Gastrocnemius medialis (tissue), 4 donors: ENCODE measurements around the gene ARHGEF17.

ENCODE experiments used
- CTCF ChIP-seq, 5 experiments: fragments of 450-650 bp in 3 of 5; fragments of 200-600 bp in 2 of 5; sonication (generic) in 2 of 5; IDR thresholded peaks in 4 of 5; conservative IDR thresholded peaks in 1 of 5; 1 replicate in 4 of 5; 2 replicates in 1 of 5; pipeline ENCODE4 v1.5.1; 2016 to 2019; ENCODE audit warnings: antibody characterized with exemption in 5 of 5, mild to moderate bottlenecking in 3 of 5, moderate library complexity in 3 of 5
- POLR2A ChIP-seq, 2 donors: fragments of 450-650 bp; IDR thresholded peaks; one replicate each; pipeline ENCODE4 v1.6.1; 2017; ENCODE audit warnings: antibody characterized with exemption in 2 of 2, mild to moderate bottlenecking in 2 of 2, moderate library complexity in 2 of 2

- TF ChIP-seq POLR2A (IDR thresholded peaks at IDR 0.05) (no peak), CTCF (IDR thresholded peaks at IDR 0.05 in 4 of 5, conservative IDR thresholded peaks at IDR 0.05 in 1 of 5) (no peak)
Observed at GRCh38 chr11:73386546-73386945, 78.5 kb downstream of the ARHGEF17 start.
